Hepatocyte (in vitro differentiated cells): ENCODE measurements around the gene LRRC3B.
"Not testable (repeated sequence)": the region's sequence is repeated elsewhere in the genome, so short reads cannot be mapped to it uniquely, and the experiment has no call there.

Experiments used
- EZH2 ChIP-seq: fragments of 200-600 bp; sonication (generic); IDR thresholded peaks from 2 replicates; pipeline ENCODE4 v1.6.1; 2016; ENCODE audit warnings: antibody characterized with exemption, mild to moderate bottlenecking, borderline replicate concordance
- TF ChIP-seq, protein P1 (sequence below): fragments of 200-600 bp; sonication (generic); IDR thresholded peaks from 2 replicates; pipeline ENCODE4 v1.5.1; 2016; ENCODE audit warnings: antibody characterized with exemption, mild to moderate bottlenecking; ENCODE audit not compliant: poor library complexity

- TF ChIP-seq, protein P1, sequence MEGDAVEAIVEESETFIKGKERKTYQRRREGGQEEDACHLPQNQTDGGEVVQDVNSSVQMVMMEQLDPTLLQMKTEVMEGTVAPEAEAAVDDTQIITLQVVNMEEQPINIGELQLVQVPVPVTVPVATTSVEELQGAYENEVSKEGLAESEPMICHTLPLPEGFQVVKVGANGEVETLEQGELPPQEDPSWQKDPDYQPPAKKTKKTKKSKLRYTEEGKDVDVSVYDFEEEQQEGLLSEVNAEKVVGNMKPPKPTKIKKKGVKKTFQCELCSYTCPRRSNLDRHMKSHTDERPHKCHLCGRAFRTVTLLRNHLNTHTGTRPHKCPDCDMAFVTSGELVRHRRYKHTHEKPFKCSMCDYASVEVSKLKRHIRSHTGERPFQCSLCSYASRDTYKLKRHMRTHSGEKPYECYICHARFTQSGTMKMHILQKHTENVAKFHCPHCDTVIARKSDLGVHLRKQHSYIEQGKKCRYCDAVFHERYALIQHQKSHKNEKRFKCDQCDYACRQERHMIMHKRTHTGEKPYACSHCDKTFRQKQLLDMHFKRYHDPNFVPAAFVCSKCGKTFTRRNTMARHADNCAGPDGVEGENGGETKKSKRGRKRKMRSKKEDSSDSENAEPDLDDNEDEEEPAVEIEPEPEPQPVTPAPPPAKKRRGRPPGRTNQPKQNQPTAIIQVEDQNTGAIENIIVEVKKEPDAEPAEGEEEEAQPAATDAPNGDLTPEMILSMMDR, result not testable (repeated sequence)
- TF ChIP-seq EZH2, result not testable (repeated sequence)
These were observed 19.3 kb upstream of the LRRC3B start for GRCh38 chr3:26603311-26603710.
